GM12878 (cell line): ENCODE results near the gene NHEJ1. TPM values are rescaled to one million over a fixed set of nuclear protein-coding genes. Genes with fewer than 3 reads are reported as not detected.

Experiments
- ATAC-seq: fragments of 200-7000 bp; cut with Tn5 transposase; 3 replicates; pipeline ENCODE4 v1.9.1; 2020; ENCODE audit warnings: mild to moderate bottlenecking, moderate library complexity
- BruUV-seq: library from RNA; stranded (reverse); fragments of 400-500 nt; replicated peaks from 2 replicates; lab custom pipeline; 2021; lab: Mats Ljungman, UMichigan
- CTCF ChIA-PET: fragments of 300-600 bp; sonication (Branson Sonifier 250); formaldehyde crosslinking; extraction: SDS; loops from one replicate; lab custom pipeline; 2021; ENCODE audit warnings: inconsistent platforms; lab: Yijun Ruan, JAX
- POLR2A ChIA-PET: fragments of 350-600 bp; formaldehyde crosslinking; extraction: SDS; loops from one replicate; lab custom pipeline; 2021; ENCODE audit warnings: inconsistent platforms; lab: Charles Lee
- RAD21 ChIA-PET: fragments of 300-600 bp; sonication (Branson Sonifier 250); formaldehyde crosslinking; loops from one replicate; lab custom pipeline; 2023; ENCODE audit warnings: antibody characterized with exemption; ENCODE audit not compliant: unreplicated experiment; lab: Charles Lee
- SMC1A ChIA-PET: fragments of 300-600 bp; sonication (Branson Sonifier 250); formaldehyde crosslinking; loops from one replicate; lab custom pipeline; 2023; ENCODE audit not compliant: unreplicated experiment, uncharacterized antibody; lab: Charles Lee
- DNase-seq: peaks from one replicate; pipeline ENCODE4 v3.0.0-alpha.2; 2011; ENCODE audit warnings: low read depth, low spot score
- FAIRE-seq: peaks from 3 replicates; lab custom pipeline; 2011; peaks lifted over from hg19 to GRCh38; lab: Jason Lieb, UNC
- H2AFZ ChIP-seq: 2 replicates; pipeline ENCODE4 v1.6.0; 2011; ENCODE audit warnings: low read depth, low read length, control low read depth; ENCODE audit not compliant: control insufficient read depth
- H3K27ac ChIP-seq: 2 replicates; pipeline ENCODE4 v1.5.1; 2011; ENCODE audit warnings: control low read depth; ENCODE audit not compliant: control insufficient read depth, insufficient read depth
- H3K27me3 ChIP-seq, 2 experiments: replicated peaks in 1 of 2; 2 replicates each; pipeline versions ENCODE4 v1.6.0 to v1.6.1; 2011; ENCODE audit warnings: low read length in 1 of 2; ENCODE audit not compliant: control insufficient read depth in 2 of 2, insufficient read depth in 2 of 2
- H3K36me3 ChIP-seq, 2 experiments: 2 replicates each; pipeline ENCODE4 v1.5.1; 2011; ENCODE audit warnings: low read length in 1 of 2; ENCODE audit not compliant: control insufficient read depth in 2 of 2, insufficient read depth in 2 of 2
- H3K4me1 ChIP-seq: 2 replicates; pipeline ENCODE4 v1.6.1; 2011; ENCODE audit warnings: mild to moderate bottlenecking, low read length, moderate library complexity, mixed read lengths; ENCODE audit not compliant: control insufficient read depth, insufficient read depth
- H3K4me2 ChIP-seq: 2 replicates; pipeline ENCODE4 v1.6.0; 2011; ENCODE audit warnings: control low read depth; ENCODE audit not compliant: control insufficient read depth, insufficient read depth
- H3K4me3 ChIP-seq: fragments of 200-600 bp; sonication (generic); 2 replicates; pipeline ENCODE4 v1.5.1; 2016
- H3K79me2 ChIP-seq: 2 replicates; pipeline ENCODE4 v1.6.0; 2011; ENCODE audit warnings: low read length; ENCODE audit not compliant: control insufficient read depth, insufficient read depth
- H3K9ac ChIP-seq: 2 replicates; pipeline ENCODE4 v1.8.0; 2011; ENCODE audit warnings: low read length, control low read depth, mixed read lengths; ENCODE audit not compliant: control insufficient read depth, insufficient read depth
- H3K9me3 ChIP-seq: replicated peaks from 3 replicates; pipeline ENCODE4 v1.5.1; 2011; ENCODE audit warnings: mild to moderate bottlenecking, low read length; ENCODE audit not compliant: control insufficient read depth, insufficient read depth
- H4K20me1 ChIP-seq: 2 replicates; pipeline ENCODE4 v1.6.0; 2011; ENCODE audit not compliant: control insufficient read depth, insufficient read depth
- BMI1 ChIP-seq: fragments of 450-650 bp; IDR thresholded peaks from 2 replicates; pipeline ENCODE4 v1.6.1; 2016; ENCODE audit warnings: mild to moderate bottlenecking, moderate library complexity, borderline replicate concordance
- E4F1 ChIP-seq: fragments of 450-650 bp; IDR thresholded peaks from 2 replicates; pipeline ENCODE4 v1.6.1; 2018; ENCODE audit warnings: borderline replicate concordance, mild to moderate bottlenecking; ENCODE audit not compliant: partially characterized antibody
- JUNB ChIP-seq: IDR thresholded peaks from 2 replicates; pipeline ENCODE4 v1.6.1; 2016; ENCODE audit warnings: antibody characterized with exemption, mild to moderate bottlenecking
- MTA3 ChIP-seq: IDR thresholded peaks from 2 replicates; pipeline ENCODE4 v1.6.1; 2012; ENCODE audit warnings: low read length, inconsistent platforms, borderline replicate concordance
- STAT3 ChIP-seq: IDR thresholded peaks from 2 replicates; pipeline ENCODE4 v1.6.1; 2011; ENCODE audit warnings: low read depth, low read length, improper control_type of control experiment
- WRNIP1 ChIP-seq: IDR thresholded peaks from 2 replicates; pipeline ENCODE4 v1.6.1; 2011; ENCODE audit warnings: low read depth, low read length, improper control_type of control experiment, borderline replicate concordance
- ZNF274 ChIP-seq: IDR thresholded peaks from one replicate; pipeline ENCODE4 v1.8.0; 2011; ENCODE audit not compliant: insufficient read length, insufficient read depth
- ZNF622 ChIP-seq: fragments of 450-650 bp; IDR thresholded peaks from 2 replicates; pipeline ENCODE4 v1.6.1; 2017; ENCODE audit warnings: mild to moderate bottlenecking, inconsistent platforms
- WGBS: methylation state at CpG from one replicate; pipeline ENCODE4 v1.1.6; 2016; ENCODE audit warnings: low lambda C conversion rate; ENCODE audit not compliant: insufficient replicate concordance, insufficient coverage; ENCODE audit errors: missing lambda C conversion rate; 5-methylcytosine and 5-hydroxymethylcytosine counted together
- in situ Hi-C: fragments of 300-500 bp; cut with MboI; formaldehyde crosslinking; loops from 9 replicates; pipeline ENCODE4 v1.14.3; 2018; ENCODE audit warnings: mixed read lengths
- intact Hi-C: fragments of 100-400 bp; cut with micrococcal nuclease; formaldehyde crosslinking; loops from one replicate; pipeline ENCODE4 v1.14.2; 2022; ENCODE audit not compliant: unreplicated experiment
- polyA plus RNA-seq, 11 experiments: library from polyadenylated mRNA; depleted of rRNA in 4 of 11; unstranded in 6 of 11; stranded (reverse) in 5 of 11; fragments of >200 nt; fragmentation: Nextera tagmentation in 4 of 11; fragmentation: Illumina TruSeq in 1 of 11; extraction: Ambion mirVana in 4 of 11; extraction: Trizol in 1 of 11; gene quantifications; 1 replicate in 1 of 11; 2 replicates in 10 of 11; pipeline versions ENCODE4 v1.2.1 to v1.2.3, GENCODE V29; 2011 to 2016; ENCODE audit warnings: inconsistent platforms in 2 of 11, missing spikeins in 2 of 11, low read depth in 1 of 11
- total RNA-seq, 4 experiments: library from RNA; depleted of rRNA in 3 of 4; stranded (reverse); fragments of >200 nt in 3 of 4; fragmentation: Illumina TruSeq in 1 of 4; extraction: Trizol in 1 of 4; gene quantifications; 2 replicates each; pipeline versions ENCODE4 v1.2.1 to v1.2.3, GENCODE V29; 2013 to 2021

The NHEJ1 gene
- total and polyA plus RNA-seq, 10 of the 15 experiments (the other 5 are each of a cell fraction or from before 2014, with no cell fraction given) = 11.8 to 20.2 (median 17.0) TPM

GRCh38 chr2:219062081-219062480 lies 98.5 kb downstream of the NHEJ1 start:
- ChIA-PET CTCF (interaction anchor here (0.9 to 3.3 kb wide), 5 partner anchors 11 to 59 kb away, joined by 3 to 30 read pairs (median 7); no protein-coding TSS in a partner anchor), SMC1A (interaction anchor here (1.2 to 3.7 kb wide), 4 partner anchors 12 to 93 kb away, joined by 3 to 14 read pairs (median 8); no protein-coding TSS in a partner anchor), RAD21 (interaction anchor here (1.0 to 2.3 kb wide), 3 partner anchors 10 to 93 kb away, joined by 3 to 6 read pairs (median 4); no protein-coding TSS in a partner anchor), POLR2A (interaction anchor here (0.6 kb wide), 1 partner anchor 227 kb away, joined by 3 read pairs; no protein-coding TSS in a partner anchor)
- Histone ChIP-seq H3K4me1 (no peaks in the 10 kb centered on the region), H3K9me3 (no peaks in the 10 kb centered on the region), H3K36me3 (no peaks in the 10 kb centered on the region), H3K27me3 (peaks cover 23 to 26% of the 10 kb centered on the region in 2 experiments), H2AFZ (no peak overlapping the region), H3K4me2 (no peak overlapping the region), H3K9ac (no peak overlapping the region), H3K79me2 (no peaks in the 10 kb centered on the region), H3K27ac (no peak overlapping the region), H4K20me1 (no peaks in the 10 kb centered on the region), H3K4me3 (no peak overlapping the region)
- intact Hi-C loops = loop anchor here (5.0 kb wide), 1 partner anchor 40 kb away; no protein-coding TSS in a partner anchor
- 74% methylated on average over 6 of the region's 6 CpGs for WGBS
- no peak for TF ChIP-seq ZNF622
- TF ChIP-seq E4F1 = no peak
- TF ChIP-seq ZNF274 = no peak
- no peak for TF ChIP-seq WRNIP1
- TF ChIP-seq STAT3 = no peak
- no peak for TF ChIP-seq BMI1
- no peak for TF ChIP-seq JUNB
- TF ChIP-seq MTA3 = no peak
- no peak for DNase-seq
- no peak for FAIRE-seq
- in situ Hi-C loops = loop anchor here (5.0 kb wide), 1 partner anchor 55 kb away; no protein-coding TSS in a partner anchor
- BruUV-seq = no TSS peak
- no peak for ATAC-seq
